Smooth muscle cell of the pulmonary artery (primary cell): ENCODE measurements around the gene SMIM30. TPM values are rescaled to one million over a fixed set of nuclear protein-coding genes. Genes with fewer than 3 reads are reported as not detected.

Source experiments
- total RNA-seq: library from RNA; depleted of rRNA; stranded (reverse); fragments of >200 nt; gene quantifications from 2 replicates; pipeline ENCODE4 v1.2.3, GENCODE V29; 2014

Gene SMIM30, protein sequence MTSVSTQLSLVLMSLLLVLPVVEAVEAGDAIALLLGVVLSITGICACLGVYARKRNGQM
- total RNA-seq = 41.1 and 54.7 TPM in 2 replicates

DNA sequence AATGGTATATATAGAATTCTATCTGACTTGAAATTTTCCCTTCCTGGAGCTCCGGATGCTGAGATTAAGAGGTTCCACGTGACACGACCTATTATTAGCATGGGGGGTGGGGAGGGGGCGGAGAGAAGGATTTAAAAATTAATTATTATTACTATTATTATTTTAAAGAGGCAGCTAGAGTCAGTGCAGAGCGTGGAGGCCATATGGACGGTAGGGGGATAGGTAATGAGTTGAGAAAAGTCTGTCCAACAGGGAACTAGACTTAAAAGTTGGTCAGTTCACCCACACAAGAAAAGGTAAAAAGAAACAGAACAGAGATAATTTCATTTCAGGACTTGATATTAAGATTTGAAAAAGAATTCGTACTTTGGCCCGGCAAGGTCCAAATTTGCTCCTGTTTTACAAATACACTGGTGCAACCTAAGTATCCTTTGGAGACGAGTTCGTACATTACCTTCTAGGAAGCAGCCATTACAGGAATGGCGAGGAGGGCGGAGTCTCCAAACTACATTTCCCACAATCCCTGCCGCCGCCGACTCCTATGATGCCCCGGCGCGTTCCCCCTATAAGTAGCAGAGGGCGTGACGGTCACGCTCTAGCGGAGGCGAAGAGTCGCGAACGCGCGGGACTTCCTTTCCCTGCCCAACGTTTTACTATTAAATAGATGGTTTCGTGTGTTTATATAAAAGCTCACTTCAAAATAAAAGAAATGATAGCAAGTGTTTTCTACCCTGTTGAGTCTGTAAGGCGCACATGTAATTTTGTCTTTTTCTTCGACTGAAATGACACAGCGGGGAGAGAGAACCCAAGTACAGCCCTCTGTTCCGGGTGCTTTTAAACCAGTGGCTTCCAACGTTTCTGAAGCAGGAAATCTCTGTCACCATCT, at the start of gene SMIM30:
Gene SMIM30 (minus strand): TSS at position 481 of the 886 bp plus-strand sequence. CDS start 976 bp downstream, outside the sequence.

DNA sequence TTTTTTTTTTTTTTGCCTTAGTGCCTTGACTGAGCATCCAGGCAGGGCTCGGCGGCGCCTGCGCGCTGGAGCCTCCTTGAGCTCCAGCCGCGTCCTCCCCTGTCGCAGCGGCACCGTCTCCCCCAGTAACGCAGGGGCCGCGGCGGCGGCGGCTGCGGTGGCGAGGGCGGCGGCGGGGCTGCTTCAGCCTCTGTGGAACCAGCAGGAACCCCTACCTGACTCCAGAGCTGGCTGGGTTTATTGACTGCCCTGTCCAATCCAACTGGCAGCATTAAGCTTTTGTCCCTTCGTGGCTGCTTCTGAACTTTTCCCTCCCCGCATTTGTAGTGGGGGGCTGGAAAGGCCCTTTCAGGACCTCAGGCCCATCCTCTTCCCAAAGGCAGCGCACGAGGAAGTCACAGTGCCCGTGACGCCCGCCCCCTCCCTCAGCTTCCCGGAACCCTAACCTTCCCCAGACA, 31.9 kb downstream of the SMIM30 start, which contains the start of gene GPR85:
Gene GPR85 (minus strand): TSS at position 397 of the 458 bp plus-strand sequence. CDS start 2,106 bp downstream, outside the sequence.

Other genes starting within 250 kb of the SMIM30 start
- 0.39 and 1.3 TPM in 2 replicates for gene GPR85, start 31.7 kb downstream of the SMIM30 start, total RNA-seq